PC-3 (cell line): Measurements from ENCODE around the gene SLC15A1.

Experiments used
- EZH2 ChIP-seq: fragments of 300-600 bp; sonication (generic); IDR thresholded peaks from one replicate; pipeline ENCODE4 v1.6.1; 2017; ENCODE audit warnings: antibody characterized with exemption, mild to moderate bottlenecking, low read length; ENCODE audit not compliant: unreplicated experiment
- TF ChIP-seq, protein P1 (sequence below): fragments of 300-600 bp; sonication (generic); conservative IDR thresholded peaks from 2 replicates; pipeline ENCODE4 v1.5.1; 2017; ENCODE audit warnings: antibody characterized with exemption, low read depth, mild to moderate bottlenecking, low read length

DNA sequence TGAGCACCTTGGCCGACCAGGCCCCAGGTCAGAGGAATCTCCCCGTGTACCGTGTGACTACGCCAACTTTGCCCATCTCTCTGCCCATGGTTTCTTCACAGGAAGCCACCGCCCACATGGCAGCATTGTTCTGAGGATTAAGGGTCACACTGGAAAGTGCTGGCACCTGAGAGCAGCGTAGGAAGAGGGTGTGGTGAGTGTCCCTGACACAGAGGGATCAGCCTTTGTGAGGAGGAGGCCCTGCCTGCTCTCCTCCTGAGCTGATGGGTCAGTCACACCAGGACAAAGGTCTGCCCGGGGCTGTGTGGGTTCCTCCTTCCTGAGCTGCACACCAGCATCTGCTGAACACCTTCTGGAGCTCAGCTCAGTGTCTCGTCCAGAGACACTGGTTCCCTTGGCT lies 32.2 kb upstream of the SLC15A1 start:
- TF ChIP-seq, protein P1, sequence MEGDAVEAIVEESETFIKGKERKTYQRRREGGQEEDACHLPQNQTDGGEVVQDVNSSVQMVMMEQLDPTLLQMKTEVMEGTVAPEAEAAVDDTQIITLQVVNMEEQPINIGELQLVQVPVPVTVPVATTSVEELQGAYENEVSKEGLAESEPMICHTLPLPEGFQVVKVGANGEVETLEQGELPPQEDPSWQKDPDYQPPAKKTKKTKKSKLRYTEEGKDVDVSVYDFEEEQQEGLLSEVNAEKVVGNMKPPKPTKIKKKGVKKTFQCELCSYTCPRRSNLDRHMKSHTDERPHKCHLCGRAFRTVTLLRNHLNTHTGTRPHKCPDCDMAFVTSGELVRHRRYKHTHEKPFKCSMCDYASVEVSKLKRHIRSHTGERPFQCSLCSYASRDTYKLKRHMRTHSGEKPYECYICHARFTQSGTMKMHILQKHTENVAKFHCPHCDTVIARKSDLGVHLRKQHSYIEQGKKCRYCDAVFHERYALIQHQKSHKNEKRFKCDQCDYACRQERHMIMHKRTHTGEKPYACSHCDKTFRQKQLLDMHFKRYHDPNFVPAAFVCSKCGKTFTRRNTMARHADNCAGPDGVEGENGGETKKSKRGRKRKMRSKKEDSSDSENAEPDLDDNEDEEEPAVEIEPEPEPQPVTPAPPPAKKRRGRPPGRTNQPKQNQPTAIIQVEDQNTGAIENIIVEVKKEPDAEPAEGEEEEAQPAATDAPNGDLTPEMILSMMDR, result no peak
- no peak for TF ChIP-seq EZH2
